ENCODE results near the gene IHH.

The IHH gene

GRCh38 chr2:219060821-219061791 lies at the start of gene IHH:
Gene IHH, minus strand, starts transcription at chr2:219060921. Its CDS starts 454 bp downstream, at chr2:219060467.
- no peak for DNase-seq

GRCh38 chr2:219109471-219109870 lies 48.8 kb upstream of the IHH start:
- DNase-seq: peak; percentile 3 to 58 (median 22)

GRCh38 chr2:219107758-219108157 lies 47.0 kb upstream of the IHH start:
- DNase-seq: no peak

GRCh38 chr2:219106251-219106650 lies 45.5 kb upstream of the IHH start:
- no peak for DNase-seq

GRCh38 chr2:219104107-219105035 lies 43.6 kb upstream of the IHH start:
- DNase-seq: peak in 1 of 6 experiments; percentile 6

- DNase-seq: no peak
Observed at GRCh38 chr2:219099329-219099728, 38.6 kb upstream of the IHH start.

GRCh38 chr2:219095406-219095935 lies 34.8 kb upstream of the IHH start:
- DNase-seq: no peak

GRCh38 chr2:219094171-219094570 lies 33.5 kb upstream of the IHH start:
- no peak for DNase-seq

- DNase-seq: no peak
Observed at GRCh38 chr2:219090436-219091299, 29.9 kb upstream of the IHH start.

GRCh38 chr2:219089330-219089729 lies 28.6 kb upstream of the IHH start:
- no peak for DNase-seq

GRCh38 chr2:219087848-219088247 lies 27.1 kb upstream of the IHH start:
- no peak for DNase-seq

- no peak for DNase-seq
Observed at GRCh38 chr2:219087361-219087760, 26.6 kb upstream of the IHH start.

GRCh38 chr2:219086196-219086595 lies 25.5 kb upstream of the IHH start:
- no peak for DNase-seq

- DNase-seq: no peak
Observed at GRCh38 chr2:219084791-219085190, 24.1 kb upstream of the IHH start.

- DNase-seq: no peak
Observed at GRCh38 chr2:219082332-219082958, 21.7 kb upstream of the IHH start.

GRCh38 chr2:219081701-219082331 lies 21.1 kb upstream of the IHH start:
- DNase-seq: no peak

GRCh38 chr2:219081096-219081495 lies 20.4 kb upstream of the IHH start:
- no peak for DNase-seq

GRCh38 chr2:219079417-219079816 lies 18.7 kb upstream of the IHH start:
- DNase-seq: no peak

- no peak for DNase-seq
Observed at GRCh38 chr2:219078951-219079350, 18.2 kb upstream of the IHH start.

- no peak for DNase-seq
Observed at GRCh38 chr2:219078126-219078525, 17.4 kb upstream of the IHH start.

GRCh38 chr2:219076253-219076652 lies 15.5 kb upstream of the IHH start:
- DNase-seq: no peak

Measured in stimulated activated naive CD4-positive, alpha-beta T cell (primary cell).